Breast epithelium (tissue), 3 donors: Measurements from ENCODE around the gene SNX18.

Experiments used
- POLR2A ChIP-seq: fragments of 450-650 bp; IDR thresholded peaks from one replicate; pipeline ENCODE4 v1.6.1; 2016; ENCODE audit warnings: antibody characterized with exemption, mild to moderate bottlenecking, moderate library complexity
- POLR2AphosphoS5 ChIP-seq, 3 donors: sonication (generic); formaldehyde crosslinking; IDR thresholded peaks; one replicate each; pipeline ENCODE4 v1.6.1; 2017; ENCODE audit warnings: antibody characterized with exemption in 3 of 3
- TF ChIP-seq, protein P1 (sequence below), 3 donors: fragments of 450-650 bp; IDR thresholded peaks; one replicate each; pipeline ENCODE4 v1.5.1; 2016 to 2017; ENCODE audit warnings: antibody characterized with exemption in 3 of 3, mild to moderate bottlenecking in 3 of 3, moderate library complexity in 3 of 3

DNA sequence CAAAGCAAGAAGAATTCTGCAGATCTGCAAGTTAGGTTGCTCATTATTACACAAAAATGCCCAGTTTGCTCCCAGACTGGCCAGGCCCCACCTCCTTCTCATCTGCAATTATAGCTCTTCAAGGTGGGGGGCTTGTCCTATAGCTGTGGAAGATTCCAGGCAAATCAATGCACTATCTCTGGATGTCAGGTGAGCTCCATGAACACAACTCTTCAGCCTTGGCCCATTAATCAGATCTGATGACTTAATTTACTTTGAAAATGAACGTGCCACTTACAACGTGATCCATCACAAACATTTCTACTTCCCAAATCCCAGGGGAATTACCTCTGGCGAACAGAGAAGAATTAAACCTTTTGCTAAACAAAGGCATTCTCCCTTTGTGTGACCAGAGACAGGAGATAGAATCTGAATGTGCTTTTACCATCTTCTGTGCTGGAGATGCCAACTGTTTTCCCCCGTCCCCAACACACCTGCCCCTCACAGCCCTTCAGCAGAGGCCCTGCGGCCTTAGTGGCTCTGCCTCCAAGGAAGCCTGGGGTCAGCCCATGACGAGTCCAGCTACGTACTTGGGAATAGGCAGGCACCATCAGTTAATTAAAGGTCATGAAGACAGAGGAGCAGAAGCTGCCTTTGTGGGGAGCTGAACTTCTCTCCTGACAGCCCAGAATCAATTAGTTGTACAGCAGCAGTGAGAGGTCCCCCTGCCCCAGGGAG, 60.5 kb downstream of the SNX18 start:
- TF ChIP-seq, protein P1, sequence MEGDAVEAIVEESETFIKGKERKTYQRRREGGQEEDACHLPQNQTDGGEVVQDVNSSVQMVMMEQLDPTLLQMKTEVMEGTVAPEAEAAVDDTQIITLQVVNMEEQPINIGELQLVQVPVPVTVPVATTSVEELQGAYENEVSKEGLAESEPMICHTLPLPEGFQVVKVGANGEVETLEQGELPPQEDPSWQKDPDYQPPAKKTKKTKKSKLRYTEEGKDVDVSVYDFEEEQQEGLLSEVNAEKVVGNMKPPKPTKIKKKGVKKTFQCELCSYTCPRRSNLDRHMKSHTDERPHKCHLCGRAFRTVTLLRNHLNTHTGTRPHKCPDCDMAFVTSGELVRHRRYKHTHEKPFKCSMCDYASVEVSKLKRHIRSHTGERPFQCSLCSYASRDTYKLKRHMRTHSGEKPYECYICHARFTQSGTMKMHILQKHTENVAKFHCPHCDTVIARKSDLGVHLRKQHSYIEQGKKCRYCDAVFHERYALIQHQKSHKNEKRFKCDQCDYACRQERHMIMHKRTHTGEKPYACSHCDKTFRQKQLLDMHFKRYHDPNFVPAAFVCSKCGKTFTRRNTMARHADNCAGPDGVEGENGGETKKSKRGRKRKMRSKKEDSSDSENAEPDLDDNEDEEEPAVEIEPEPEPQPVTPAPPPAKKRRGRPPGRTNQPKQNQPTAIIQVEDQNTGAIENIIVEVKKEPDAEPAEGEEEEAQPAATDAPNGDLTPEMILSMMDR (IDR thresholded peaks at IDR 0.05): no peak
- TF ChIP-seq POLR2A (no peak), POLR2AphosphoS5 (IDR thresholded peaks at IDR 0.05) (no peak)
